ENCODE data around the gene EBI3.
"Not testable (repeated sequence)": the region's sequence is repeated elsewhere in the genome, so short reads cannot be mapped to it uniquely, and the experiment has no call there.

The EBI3 gene

GRCh38 chr19:4229179-4229931 lies at the start of gene EBI3:
Gene EBI3 (plus strand): TSS chr19:4229523. CDS start chr19:4229551, 28 bp downstream.
- no peak for DNase-seq

DNA sequence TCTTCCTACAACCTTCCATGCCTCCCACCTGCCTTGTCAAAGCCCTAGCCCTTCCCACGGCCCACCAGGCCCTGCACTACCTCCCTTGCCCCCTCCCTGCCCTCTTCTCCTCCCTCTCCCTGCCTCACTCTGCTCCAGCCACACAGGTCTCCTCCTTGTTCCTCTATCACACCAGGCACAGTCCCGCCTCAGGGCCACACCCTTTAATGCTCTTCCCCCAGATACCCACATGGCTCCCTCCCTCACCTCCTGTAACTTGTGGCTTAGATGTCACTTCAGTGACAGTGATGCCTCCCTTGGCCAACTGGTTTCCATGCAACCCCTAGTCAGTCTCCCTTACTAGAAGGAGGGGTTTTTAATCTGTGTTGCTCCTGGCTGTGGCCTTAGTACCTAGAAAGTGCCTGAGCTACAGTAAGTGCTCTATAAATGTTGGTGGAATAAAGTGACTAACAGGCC lies 48.2 kb upstream of the EBI3 start:
- DNase-seq, result peak; percentile 93

GRCh38 chr19:4182084-4182810 lies 47.1 kb upstream of the EBI3 start, which contains the start of the genes ANKRD24 and SIRT6:
Gene ANKRD24 (plus strand): TSS chr19:4182689. CDS start chr19:4186426, 3,737 bp downstream.
Gene SIRT6 (minus strand): TSS chr19:4182563. CDS start chr19:4182539, 24 bp downstream.
- peak; percentile 97 for DNase-seq

DNA sequence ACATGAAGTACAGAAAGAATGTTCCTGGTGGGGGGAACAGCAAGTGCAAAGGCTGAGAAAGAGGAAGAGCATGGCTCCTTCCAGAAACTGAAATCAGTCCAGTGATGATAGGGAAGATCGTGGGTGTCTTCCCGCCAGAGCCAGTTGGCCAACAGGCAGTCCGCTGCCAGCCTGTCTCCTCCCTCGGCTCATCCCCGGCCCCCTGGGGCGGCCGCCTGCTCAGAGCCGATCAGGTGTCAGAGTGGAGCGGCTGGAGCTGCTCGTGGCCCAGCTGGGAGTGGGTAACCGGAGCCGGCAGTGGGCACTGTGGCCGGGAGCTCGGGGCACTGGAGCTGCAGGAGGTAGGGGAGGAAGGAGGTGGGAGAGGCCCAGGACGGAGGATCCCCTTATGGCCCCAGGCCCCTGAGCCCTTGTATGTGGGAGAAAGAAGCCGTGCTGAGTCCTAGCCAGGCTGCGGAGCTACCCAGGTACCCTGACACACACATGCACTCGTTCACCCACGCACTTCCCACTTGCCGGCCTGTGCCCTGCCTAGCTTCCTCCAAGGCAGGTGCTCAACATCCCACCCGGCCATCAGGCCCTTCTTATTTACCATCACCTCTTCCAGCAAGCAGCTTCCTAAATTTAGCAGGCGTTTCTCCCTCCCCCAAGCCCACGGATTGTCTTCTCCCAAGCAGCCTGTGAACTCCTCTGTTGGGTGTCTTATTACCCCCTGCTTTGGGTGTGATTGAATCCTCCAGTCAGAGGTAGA lies 45.2 kb upstream of the EBI3 start:
- DNase-seq, result no peak

DNA sequence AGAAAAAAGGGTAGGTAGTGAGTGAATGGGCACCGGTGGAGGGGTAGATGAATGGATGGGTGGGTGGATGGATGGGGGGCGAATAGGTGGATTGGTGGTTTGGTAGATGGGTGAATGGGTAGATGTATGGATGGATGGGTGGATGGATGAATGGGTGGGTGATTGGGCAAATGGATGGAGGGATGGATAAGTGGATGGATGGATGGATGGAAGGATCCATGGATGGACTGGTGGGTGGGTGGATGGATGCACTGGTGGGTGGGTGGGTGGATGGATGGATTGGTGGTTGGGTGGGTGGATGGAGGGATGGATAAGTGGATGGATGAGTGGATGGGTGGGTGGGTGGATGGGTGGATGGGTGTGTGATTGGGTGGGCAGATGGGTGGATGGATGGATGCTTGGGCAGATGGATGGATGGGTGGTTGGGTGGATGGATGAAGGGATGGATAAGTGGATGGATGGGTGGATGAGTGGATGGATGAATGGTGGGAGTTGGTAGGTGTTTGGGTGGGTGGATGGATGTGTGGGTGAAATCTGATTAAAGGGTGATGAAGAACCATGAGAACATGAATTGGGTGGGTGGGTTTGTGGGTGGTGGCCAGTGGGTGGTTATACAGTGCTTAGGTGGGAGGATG lies 44.5 kb upstream of the EBI3 start:
- DNase-seq, result no peak

GRCh38 chr19:4185413-4186086 lies 43.8 kb upstream of the EBI3 start:
- no peak for DNase-seq

DNA sequence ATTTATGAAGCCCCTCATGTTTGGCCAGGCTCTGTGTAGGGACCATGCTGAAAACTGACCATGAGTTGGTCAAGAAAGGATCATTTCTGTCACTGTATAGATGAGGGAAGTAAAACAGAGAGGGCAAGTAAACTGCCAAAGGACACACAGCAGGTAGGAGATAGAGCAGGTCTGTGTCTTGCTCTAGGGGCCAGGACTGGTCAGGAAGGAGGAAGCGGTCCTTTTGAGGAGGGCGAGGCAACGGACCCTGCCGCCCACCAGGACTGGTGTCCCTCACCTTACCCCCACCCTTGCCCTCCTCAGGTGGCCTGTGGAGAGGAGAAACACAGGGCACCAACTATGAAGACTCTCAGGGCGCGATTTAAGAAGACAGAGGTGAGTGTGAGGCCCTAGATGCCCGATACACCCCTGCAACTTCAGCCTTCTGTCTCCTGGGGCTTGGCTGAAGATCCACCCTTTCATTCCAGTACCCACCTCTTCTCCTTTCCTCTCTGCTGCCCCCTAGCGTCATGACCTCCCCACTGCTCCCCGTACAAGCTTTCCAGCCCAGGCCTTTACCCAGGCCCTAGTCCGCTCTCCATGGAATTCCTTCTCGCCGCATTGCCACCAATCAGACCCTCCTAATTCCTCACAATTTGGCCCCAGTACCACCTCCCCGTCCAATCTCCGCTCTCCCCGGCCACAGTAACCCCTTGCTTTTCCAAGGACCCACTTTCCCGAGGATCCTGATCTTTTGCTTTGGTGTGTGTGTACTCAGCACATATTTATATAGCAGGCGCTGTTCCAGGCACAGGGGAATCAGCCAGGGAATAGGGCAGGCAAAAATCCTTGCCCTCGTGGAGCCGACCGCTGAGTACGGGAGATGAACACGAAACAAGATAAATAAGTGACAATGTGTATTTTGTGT lies 43.0 kb upstream of the EBI3 start:
- peak; percentile 92 for DNase-seq

DNA sequence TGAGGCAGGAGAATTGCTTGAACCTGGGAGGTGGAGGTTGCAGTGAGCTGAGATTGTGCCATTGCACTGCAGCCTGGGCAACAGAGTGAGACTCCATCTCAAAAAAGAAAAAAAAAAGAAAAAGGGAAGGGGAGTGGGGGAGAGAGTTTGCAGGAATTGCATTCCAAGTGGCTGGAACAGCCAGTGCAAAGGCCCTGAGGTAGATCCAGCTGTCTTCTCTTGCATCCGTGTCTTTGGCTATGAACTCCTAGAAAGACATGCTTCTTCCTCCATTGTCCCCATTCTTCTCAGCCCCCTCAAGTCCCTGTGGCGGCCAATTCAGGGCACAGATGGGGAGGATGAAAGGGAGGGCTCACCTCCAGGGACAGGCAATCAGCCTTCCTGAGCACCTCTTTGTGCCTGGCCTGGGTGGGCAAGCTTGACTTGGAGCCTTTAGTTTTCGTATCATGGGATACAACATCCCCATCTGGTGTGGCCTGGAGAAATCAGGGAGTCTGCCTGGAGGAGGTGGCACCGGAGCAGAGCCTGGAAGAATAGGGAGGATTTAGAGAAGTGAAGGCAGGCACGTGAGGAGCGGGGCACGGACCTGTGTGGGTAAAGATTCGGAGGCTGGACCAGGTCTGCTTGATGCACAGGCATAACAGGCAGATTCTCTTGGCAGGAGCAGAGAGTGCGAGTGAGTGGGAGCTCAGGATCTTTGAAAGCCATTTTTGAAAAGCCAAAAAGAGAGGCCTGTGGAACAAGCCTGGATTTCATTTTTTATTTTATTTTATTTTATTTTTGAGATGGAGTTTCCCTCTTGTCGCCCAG lies 41.8 kb upstream of the EBI3 start:
- DNase-seq, result no peak

- DNase-seq, result no peak
These were observed 39.7 kb upstream of the EBI3 start for GRCh38 chr19:4189641-4190040.

DNA sequence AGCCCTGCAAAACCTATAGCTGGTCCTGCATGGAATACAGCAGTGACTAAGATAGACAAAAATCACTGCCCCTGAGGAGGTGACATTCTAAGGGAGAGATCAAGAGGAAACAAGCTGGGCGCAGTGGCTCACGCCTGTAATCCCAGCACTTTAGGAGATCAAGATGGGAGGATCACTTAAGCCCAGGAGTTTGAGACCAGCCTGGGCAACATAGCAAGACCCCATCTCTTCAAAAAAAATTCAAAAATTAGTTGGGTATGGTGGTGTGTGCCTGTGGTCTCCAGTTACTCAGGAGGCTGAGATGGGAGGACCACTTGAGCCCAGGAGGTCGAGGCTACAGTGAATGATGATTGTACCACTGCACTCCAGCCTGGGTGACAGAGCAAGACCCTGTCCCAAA lies 36.8 kb upstream of the EBI3 start:
- DNase-seq, result not testable (repeated sequence)

DNA sequence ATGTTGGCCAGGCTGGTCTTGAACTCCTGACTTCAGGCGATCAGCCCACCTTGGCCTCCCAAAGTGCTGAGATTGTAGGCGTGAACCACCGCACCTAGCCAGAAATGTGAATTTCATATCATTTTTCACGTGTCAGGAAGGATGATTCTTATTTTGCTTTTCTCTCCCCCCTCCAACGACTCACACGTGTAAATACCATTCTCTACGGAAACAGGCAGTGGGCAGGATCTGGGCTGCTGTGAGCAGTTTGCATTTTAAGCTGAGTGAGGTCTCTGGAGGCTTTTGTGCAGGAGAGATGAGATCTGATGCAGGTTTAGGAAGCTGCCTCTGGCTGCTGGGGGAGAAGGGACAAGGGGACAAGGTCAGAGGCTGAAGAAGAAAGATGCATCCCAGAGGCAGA lies 35.0 kb upstream of the EBI3 start:
- DNase-seq, result no peak

DNA sequence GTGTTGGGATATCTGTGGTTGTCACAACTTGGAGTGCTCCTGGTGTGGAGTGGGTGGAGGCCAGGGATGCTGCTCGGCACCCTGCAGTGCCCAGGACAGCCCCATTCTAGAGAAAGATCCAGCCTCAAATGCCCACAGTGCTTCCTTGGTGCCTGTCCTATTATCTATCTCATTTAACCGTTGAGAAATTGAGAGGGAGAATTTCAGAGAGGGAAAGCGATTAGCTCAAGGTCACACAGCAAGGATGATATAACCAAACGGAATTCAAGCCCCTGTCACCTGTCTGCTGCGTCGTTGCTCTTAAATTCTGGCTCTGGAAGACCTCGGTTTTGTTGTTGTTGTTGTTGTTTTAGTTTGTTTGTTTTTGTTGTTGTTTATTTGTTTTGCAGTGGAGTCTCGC lies 33.3 kb upstream of the EBI3 start:
- no peak for DNase-seq

DNA sequence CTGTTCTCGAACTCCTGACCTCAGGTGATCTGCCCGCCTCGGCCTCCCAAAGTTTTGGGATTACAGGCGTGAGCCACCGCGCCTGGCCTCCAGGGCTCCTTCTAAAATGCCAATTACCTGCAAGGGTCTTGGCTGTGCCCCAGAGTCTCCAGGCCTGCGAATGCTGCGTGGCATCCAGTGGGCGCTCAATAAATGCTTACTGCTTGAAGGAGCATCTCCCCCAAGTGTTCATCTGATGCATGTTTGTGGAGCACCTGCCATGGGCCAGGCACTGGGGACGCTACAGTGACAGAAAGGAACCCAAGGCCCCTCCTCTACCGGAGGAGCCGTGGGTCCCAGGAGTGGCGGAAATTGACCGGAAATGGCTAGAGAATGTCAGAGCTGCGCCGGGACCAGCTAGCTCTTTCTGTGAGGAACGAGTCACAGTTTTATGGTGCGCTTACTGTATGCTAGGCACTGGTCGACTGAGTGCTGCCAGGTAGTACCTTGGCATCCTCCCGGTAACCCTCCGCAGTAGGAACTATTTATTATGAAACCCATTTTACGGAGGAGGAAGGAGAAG lies 32.7 kb upstream of the EBI3 start:
- no peak for DNase-seq

GRCh38 chr19:4197228-4197624 lies 32.1 kb upstream of the EBI3 start:
- DNase-seq, result no peak

DNA sequence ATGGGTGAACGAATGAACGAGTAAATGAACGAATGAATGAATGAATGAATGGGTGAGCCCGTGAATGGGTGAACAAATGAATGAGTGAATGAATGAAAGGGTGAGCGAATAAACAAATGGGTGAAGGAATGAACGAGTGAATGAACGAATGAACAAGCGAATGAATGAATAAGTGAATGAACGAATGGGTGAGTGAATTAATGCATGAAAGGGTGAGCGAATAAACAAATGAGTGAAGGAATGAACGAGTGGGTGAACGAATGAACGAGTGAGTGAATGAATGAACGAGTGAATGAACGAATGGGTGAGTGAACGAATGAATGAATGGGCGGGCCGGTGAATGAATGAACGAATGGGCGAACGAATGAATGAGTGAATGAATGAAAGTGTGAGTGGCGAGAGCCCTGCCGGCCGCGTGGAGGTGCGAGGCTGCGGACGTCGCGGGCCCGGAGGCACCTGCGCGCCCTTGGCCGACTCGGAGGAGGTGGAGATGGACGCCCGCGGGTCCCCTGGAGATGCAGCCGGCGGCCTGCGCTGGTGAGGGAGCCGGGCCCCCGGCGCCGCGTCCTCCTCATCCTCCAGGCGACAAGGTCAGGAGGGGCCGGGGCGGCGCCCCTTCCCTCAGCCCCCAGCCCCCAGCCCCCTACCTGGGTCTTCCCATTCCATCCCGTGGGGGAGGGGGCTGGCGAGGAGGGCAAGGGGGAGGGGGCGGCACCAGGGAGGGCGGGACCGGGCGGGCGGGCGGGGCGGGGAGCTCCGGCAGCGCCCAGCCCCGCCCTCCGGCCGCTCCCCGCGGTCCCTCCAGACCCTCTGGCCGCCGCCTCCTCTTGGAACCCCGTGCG lies 31.5 kb upstream of the EBI3 start:
- DNase-seq, result peak; percentile 30

DNA sequence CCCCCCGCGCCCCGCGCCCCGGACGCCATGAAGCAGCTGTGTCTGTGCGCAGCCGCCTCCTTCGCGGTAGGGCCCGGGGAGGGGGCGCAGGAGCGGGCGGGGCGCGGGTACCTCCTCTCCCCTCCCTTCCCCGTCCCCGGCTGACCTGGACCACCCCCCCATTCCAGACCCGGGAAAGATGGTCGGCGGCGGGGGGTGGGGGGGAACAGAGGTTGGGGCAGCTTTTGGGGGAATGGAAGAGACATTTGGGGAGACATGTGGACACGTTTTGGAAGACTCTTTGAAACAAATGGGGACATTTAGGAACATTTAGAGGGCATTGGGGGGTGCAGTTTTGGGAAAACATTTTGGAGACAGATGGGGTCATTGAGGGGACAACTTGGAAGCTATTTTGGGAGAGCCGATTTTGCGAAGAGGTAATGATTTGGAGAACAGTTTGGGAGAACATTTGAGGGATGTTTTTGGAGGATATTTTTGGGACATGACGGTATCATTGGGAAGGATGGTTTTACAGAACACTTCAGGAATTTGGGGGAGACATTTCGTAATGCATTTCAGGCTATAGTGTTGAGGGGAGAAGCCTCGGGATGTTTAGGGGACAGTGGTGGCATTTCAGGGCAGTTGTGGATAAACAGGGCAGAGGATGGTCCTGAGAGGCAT lies 30.7 kb upstream of the EBI3 start:
- DNase-seq, result no peak

- no peak for DNase-seq
These were observed 29.5 kb upstream of the EBI3 start for GRCh38 chr19:4199699-4200293.

DNA sequence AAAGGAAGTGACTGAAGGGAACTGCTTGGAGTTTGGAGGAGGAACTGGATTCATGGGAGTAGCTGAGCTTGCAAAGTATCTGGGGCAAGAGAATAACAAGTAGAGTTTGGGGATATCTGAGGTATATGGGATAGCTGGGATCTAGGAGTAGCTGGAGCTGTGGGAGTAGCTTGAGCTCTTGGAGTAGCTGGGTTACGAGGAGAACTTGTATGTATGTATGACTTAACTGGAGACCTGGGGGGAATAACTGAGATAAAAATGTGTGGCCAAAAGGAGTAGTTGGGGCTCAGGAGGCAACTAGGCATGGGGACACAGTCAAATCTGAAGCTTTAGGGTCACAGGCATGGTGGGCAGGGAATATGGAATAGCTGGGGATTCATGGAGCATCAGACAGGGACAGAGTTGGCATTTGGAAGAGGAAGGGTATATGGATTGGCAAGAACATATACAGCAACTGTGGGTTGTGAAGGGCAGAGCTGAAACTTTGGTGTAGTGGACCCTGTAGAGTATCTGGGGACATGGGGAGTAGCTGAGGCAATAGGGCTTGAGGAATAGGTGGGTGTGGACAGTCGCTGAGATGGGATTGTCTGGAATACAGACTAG lies 28.3 kb upstream of the EBI3 start:
- DNase-seq, result no peak

Data from hematopoietic multipotent progenitor cell treated with erythropoietin and hydrocortisone succinate and interleukin-3 and kit ligand, for 6 days (in vitro differentiated cells).